HG03378 (cell line): ENCODE data around the gene PEX19.
"Not testable (repeated sequence)": the region's sequence is repeated elsewhere in the genome, so short reads cannot be mapped to it uniquely, and the experiment has no call there.

Experiments
- ATAC-seq: cut with Tn5 transposase; IDR thresholded peaks from one replicate; pipeline ENCODE4 v1.9.1; 2021; ENCODE audit warnings: mild to moderate bottlenecking, moderate library complexity; ENCODE audit not compliant: unreplicated experiment

Gene PEX19

DNA sequence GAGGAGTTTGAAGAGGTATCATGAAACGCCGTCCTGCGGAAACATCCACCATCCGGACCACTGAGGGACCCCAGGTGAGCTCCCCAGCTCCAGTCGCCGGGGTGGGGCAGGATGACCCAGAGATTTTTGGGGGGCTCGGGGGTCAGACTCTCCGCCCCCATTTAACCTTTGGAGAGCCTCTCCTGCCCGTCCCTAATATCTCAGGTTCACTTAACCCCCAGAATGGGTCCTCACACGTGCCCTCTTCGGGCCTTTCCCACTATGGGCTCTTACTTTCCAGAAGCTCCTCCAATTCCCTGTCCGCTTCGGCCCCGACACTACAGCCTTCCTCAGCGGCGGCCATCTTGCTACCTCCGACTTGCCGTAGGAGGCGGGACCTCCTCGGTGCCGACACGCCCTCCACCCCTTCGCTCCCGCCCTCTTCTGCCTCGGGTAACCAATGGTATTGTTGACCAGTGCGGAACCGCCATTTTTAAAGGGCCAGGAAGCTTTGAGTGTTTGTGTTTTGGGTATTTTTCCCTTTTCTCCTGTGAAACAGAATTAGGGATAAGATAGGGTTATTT lies at the start of gene PEX19:
Gene PEX19, minus strand, starts transcription at position 352 of the 563 bp plus-strand sequence. Its CDS starts 9 bp downstream, at position 343.
- ATAC-seq, result peak; percentile 89

DNA sequence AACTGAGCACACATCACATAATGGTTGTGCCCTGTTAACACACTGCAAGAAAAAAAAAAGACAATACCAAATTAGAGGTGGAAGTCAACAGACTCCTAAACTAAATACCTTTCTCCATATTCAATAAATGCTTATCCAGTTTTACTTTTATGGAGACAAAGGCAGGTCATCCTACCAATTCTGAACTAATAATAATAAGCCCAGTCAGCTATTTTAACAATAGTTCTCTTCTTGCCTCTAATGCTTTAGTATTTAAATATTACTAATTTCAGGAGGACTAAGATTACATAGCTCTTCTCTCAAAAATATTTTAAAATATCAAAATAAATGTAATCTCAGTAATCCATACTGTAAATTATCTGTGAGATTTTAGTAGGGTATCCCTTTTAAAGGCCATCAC lies 47.6 kb upstream of the PEX19 start:
- ATAC-seq, result no peak

GRCh38 chr1:160330119-160330518 lies 45.2 kb upstream of the PEX19 start:
- no peak for ATAC-seq

- no peak for ATAC-seq
Observed at GRCh38 chr1:160328184-160328583, 43.3 kb upstream of the PEX19 start.

- no peak for ATAC-seq
Observed at GRCh38 chr1:160326418-160326817, 41.5 kb upstream of the PEX19 start.

- ATAC-seq, result no peak
Observed at GRCh38 chr1:160325252-160325651, 40.3 kb upstream of the PEX19 start.

GRCh38 chr1:160322831-160323230 lies 37.9 kb upstream of the PEX19 start:
- ATAC-seq, result no peak

DNA sequence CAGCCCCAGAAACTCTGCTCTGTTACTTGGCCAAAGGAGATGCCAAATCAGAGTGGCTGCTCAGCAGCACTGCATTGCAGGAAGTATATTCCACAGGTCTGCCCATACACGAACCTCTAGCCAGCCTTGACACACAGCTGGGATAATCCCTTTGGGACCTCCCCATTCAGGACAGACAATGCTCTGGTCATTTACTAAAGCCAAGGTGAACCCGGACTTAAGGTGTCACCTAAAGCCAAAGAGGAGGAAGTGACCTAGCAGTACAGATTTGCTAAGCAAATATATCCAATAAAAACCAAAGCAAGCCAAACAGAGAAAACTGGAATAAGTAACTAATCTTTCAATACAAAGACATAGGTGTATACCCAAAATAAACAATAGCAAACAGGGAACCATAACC lies 30.4 kb upstream of the PEX19 start:
- no peak for ATAC-seq

GRCh38 chr1:160309571-160309970 lies 24.6 kb upstream of the PEX19 start:
- ATAC-seq, result no peak

GRCh38 chr1:160309185-160309557 lies 24.2 kb upstream of the PEX19 start:
- no peak for ATAC-seq

DNA sequence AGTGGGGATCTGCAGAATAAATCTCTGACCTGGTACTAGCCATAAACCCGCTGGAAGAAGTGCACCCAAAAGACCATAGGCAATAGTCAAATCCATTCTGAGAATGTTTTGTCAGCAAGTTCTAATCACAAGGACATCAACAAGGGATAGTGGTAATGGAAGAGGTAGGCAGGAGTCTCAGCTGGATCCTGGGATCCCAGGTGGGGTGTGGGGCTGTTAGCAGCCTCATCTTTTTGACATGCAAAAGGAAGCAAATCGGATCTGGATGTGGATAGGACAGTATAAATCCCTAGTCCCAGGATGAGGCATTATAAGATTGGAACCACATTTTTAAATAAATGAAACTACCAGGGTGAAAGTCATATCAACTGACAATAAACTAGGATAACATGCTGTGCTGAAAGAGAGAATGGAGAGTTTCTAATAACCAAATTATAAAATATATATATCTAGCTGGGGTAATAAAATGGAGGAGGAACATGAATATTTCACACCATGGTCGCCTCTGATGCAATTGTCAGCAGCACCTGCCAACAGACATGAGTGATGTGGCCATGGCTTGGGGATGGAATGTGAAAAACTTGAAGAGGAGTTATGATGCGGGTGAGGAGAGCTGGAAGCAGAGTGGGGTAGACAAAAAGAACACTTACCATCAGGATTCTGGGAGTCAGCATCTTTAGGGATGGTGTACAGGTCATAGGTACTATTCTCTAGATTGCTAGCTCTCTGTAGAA lies 23.7 kb upstream of the PEX19 start:
- no peak for ATAC-seq

GRCh38 chr1:160307118-160307791 lies 22.3 kb upstream of the PEX19 start:
- no peak for ATAC-seq

DNA sequence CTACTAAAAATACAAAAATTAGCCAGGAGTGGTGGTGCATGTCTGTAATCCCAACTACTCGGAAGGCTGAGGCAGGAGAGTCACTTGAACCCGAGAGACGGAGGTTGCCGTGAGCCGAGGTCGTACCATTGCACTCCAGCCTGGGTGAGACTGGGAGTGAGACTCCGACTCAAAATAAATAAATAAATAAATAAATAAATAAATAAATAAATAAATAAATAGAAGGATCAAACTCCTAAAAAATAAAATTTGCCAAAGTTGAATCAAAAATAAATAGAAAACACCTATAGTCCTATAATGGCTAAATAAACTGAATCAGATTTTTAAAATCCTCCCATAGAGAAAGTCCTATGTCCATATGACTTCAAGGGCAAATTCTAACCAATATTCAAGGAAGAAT lies 15.2 kb upstream of the PEX19 start:
- no peak for ATAC-seq

DNA sequence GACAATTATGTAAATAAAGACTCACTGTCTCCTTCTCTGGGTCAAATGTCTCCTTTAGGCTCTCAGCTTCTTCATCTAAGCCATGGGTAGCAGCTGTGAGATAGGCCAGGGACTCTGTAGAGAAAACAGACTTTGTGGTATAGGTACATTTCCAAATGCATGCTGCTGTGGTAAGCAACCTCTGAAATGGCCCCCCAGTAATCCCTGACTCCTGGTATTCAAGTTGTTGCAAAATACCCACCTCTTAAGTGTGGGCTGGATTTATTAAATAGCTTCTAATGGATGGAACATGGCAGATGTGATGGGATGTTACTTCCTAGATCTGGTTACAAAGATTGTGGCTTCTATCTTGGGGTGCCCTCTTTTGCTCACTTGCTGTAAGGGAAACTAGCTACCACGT lies 11.1 kb upstream of the PEX19 start:
- ATAC-seq, result no peak

DNA sequence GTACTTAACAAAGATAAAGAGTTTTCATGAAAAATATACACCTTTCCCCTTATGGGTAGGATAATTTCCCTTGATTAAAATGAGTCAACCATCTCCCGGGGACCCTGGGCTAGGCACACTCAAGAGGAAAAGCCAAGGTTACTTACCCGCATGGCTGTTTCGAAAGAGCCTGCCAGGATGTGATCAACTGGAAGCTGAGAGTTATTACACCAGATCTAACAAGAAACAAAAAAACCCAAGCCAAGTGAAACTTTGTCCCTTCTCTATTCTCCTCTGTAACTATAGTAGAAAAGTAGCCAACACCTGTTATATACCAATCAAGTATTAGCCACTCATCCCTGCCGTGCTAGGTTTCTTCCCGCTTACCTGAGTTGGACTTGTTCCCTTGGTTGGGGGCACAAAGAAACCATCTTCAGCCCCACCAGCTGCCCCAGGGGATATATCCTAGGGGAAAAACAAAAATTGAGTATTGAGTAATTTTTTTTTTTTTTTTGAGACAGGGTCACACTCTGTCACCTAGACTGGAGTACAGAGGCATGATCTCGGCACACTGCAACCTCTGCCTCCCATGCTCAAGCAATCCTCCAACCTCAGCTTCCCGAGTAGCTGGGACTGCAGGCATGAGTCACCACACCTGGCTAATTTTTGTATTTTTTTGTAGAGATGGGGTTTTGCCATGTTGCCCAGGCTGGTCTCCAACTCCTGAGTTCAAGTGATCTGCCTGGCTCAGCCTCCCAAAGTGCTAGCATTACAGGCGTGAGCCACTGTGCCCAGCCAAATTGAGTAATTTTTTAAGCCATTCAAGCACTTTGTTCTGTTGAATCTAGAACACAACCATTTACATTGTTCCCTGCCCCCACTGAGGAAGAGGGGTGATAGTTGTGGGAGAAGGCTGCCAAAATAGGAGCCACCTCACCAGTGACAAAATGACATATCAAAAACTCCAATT lies 8.4 kb upstream of the PEX19 start:
- ATAC-seq, result no peak

GRCh38 chr1:160291248-160292220 lies 6.6 kb upstream of the PEX19 start:
- peak; percentile 78 for ATAC-seq

- ATAC-seq, result not testable (repeated sequence)
Observed at GRCh38 chr1:160287769-160288168, 2.8 kb upstream of the PEX19 start.

DNA sequence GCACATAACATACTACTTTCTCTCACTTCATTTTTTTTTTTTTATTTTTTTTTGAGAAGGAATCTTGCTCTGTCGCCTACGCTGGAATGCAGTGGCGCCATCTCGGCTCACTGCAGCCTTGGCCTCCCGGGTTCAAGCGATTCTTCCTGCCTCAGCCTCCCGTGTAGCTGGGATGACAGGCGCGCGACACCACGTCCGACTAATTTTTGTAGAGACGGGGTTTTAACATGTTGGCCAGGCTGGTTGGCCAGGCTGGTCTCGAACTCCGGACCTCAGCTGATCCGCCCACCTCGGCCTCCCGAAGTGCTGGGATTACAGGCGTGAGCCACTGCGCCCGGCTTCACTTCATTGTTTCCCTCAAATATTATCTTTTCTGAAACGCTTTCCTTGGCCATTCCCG lies 573 bp upstream of the PEX19 start:
- ATAC-seq, result no peak

GRCh38 chr1:160284220-160284781 lies 632 bp downstream of the PEX19 start:
- ATAC-seq, result peak; percentile 30

DNA sequence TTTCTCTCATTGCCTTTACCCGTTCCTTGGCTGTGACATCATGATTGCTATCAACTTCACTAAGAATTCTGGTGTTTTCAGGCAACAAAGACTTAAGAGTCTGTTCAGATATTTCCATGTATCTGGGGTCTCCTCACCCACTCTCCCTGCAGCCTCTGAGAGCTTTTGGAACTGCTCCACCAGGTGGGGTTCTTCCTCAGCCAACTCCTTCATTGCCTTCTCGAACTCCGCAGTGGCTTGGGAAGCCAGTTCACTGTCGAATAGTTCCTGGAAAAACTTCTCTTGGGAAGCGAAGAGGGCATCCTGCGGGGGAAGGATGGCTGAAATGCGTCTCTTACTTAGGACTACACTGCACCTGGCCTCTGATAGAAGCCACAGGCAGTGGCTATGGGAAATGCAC lies 2.1 kb downstream of the PEX19 start:
- ATAC-seq, result no peak
